RKO (cell line): ENCODE measurements around the gene ADAM23.
"Not testable (repeated sequence)": the region's sequence is repeated elsewhere in the genome, so short reads cannot be mapped to it uniquely, and the experiment has no call there.

Experiments
- DNase-seq: peaks from one replicate; pipeline ENCODE4 v3.0.0-alpha.2; 2016; ENCODE audit warnings: low spot score

ADAM23 gene, protein sequence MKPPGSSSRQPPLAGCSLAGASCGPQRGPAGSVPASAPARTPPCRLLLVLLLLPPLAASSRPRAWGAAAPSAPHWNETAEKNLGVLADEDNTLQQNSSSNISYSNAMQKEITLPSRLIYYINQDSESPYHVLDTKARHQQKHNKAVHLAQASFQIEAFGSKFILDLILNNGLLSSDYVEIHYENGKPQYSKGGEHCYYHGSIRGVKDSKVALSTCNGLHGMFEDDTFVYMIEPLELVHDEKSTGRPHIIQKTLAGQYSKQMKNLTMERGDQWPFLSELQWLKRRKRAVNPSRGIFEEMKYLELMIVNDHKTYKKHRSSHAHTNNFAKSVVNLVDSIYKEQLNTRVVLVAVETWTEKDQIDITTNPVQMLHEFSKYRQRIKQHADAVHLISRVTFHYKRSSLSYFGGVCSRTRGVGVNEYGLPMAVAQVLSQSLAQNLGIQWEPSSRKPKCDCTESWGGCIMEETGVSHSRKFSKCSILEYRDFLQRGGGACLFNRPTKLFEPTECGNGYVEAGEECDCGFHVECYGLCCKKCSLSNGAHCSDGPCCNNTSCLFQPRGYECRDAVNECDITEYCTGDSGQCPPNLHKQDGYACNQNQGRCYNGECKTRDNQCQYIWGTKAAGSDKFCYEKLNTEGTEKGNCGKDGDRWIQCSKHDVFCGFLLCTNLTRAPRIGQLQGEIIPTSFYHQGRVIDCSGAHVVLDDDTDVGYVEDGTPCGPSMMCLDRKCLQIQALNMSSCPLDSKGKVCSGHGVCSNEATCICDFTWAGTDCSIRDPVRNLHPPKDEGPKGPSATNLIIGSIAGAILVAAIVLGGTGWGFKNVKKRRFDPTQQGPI

DNA sequence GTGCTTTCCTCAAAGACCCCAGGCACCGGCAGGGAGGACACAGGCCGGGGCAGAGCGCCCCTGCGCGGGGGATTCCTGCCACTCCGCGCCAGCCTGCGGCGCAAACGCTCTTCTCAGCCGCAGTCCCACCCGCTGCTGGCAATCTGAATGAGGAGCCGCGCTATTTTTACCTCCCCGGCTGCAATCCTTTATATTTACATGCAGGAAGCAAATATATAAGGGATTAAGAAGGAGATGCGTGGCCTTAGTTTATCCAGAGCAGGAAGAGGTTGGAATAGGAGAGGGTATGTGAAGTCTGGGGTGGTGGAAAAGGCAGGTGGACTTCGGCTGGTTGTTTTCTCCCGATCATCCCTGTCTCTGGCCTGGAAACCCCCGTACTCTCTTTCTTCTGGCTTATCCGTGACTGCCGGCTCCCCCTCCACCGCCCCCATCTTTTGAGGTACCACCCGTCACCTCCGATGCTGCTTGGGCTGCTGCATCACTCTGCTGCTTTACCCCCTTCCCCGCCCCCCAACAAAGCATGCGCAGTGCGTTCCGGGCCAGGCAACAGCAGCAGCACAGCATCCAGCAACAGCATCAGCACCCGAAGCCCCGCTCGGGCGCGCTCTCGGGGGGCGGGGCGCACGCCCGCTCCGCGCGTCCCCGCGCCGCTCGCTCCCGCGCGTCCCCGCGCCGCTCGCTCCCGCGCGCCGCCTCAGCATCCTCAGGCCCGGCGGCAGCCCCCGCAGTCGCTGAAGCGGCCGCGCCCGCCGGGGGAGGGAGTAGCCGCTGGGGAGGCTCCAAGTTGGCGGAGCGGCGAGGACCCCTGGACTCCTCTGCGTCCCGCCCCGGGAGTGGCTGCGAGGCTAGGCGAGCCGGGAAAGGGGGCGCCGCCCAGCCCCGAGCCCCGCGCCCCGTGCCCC lies at the start of gene ADAM23:
Gene ADAM23 (plus strand): TSS at position 700 of the 902 bp plus-strand sequence. CDS start 335 bp downstream, outside the sequence.
- DNase-seq: no peak

- no peak for DNase-seq
Measured at GRCh38 chr2:206396211-206396610, 47.1 kb upstream of the ADAM23 start.

GRCh38 chr2:206402956-206403569 lies 40.3 kb upstream of the ADAM23 start:
- DNase-seq: not testable (repeated sequence)

DNA sequence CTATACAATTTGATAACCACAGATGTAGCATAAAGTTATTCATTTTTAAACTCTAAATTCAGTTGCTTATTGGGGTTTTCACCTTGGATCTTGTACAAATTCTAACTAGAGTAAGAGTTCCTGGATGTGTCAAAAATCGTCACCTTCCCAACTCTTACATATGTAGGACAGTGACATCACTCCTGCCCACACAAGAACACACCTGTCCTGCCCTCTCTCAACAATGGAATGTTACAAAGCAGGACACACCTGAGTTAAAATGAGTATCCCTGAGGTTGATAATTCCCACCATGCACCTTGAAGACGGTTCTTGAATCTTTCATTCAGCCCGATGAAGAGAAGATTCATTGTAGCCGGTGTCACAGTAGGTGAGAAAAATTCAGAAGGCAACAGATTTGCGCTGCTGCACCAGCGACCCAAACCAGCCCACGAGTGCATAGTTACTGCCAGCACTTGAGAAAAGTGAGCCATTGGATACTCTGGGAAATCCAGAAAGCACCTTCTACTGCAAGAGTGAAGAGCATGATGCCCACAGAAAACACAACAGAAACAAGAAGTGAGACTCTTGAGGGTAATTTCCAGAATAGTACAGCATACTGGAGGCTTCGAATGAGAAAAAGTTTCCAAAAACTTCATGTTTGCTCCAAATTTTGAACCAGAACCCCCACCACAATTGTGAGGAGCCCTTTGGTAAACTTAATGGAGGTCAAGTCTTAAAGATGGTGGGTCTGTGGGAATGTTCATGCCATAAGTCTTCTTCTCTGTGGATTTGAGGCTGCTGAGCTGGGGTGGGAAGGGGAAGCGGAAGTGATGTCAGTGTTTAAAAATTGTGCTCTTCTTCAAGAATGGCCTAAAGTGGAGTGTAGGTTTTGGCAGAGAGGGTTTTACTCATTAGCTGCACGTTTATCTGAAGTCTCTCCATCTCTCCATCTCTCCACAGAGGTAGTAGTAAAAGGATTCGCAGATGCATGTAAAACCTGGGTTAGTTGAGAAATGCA lies 34.7 kb upstream of the ADAM23 start:
- no peak for DNase-seq

GRCh38 chr2:206410714-206411113 lies 32.6 kb upstream of the ADAM23 start:
- no peak for DNase-seq

DNA sequence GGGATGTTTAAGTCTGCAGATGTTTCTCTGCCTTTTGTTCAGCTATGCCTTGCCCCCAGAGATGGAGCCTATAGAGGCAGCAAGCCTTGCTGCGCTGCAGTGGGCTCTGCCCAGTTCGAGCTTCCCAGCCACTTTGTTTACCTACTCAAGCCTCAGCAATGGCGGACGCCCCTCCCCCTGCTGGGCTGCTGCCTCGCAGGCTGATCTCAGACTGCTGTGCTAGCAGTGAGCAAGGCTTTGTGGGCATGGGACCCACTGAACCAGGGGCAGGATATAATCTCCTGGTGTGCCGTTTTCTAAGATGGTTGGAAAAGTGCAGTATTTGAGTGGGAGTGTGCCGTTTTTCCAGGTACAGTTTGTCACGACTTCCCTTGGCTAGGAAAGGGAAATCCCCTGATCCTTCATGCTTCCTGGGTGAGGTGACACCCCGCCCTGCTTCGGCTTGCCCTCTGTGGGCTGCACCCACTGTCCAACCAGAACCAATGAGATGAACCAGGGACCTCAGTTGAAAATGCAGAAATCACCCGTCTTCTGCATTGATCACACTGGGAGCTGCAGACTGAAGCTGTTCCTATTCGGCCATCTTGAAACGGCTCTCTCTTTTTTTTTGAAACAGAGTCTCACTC lies 27.6 kb upstream of the ADAM23 start:
- DNase-seq: no peak

DNA sequence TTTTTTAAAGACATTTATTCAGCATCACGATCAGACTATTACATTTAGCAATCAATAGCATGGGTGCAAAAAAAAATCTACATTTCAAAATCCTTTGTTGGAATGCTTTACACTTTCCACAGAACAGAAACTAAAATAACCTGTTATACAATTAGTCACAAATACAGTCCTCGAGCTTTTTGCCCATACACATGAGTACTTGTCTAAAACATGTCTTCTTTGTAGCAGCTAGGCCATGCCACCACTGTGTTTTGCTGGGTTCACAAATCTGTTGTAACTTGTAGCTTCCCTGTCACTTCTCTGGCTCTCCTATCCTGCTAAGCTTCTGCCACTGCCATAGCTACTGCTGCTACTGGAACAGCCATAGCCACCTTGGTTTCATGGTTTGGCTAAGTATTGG lies 24.4 kb upstream of the ADAM23 start:
- DNase-seq: no peak

DNA sequence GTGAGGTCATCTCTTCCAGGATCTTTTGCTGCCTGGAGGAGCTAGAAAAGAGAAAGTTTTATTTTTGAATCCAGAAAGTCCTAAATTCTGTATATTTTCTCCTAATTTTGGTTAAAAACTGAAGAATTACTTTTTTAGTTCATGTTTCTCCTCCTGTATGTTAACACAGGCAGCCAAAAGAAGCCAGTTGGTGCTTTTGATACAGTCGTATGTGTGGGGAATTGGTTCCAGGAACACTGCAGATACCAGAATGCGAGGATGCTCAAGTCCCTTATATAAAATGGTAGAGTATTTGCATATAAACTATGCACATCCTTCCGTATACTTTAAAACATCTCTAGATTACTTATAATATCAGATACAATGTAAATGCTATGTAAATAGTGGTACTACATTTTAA lies 22.6 kb upstream of the ADAM23 start:
- no peak for DNase-seq

DNA sequence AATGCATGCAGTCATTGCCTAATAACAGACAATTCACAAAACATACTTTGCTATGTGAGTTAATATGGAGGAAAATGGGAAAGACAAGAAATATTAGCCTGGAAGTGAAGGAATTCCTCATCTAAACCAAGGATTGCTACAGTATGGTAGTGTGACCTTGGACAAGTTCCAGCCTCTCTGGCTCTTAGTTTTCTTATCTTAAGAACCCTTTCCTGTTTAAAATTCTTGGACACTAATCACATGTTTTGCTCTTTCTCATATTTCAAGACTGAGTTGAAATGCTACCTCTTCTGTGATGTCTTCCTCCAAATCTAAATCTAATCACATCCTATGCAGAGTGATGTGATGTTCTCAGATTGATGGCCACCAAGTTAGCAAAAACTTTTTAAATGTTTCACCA lies 20.8 kb upstream of the ADAM23 start:
- no peak for DNase-seq

GRCh38 chr2:206423147-206423546 lies 20.2 kb upstream of the ADAM23 start:
- no peak for DNase-seq

DNA sequence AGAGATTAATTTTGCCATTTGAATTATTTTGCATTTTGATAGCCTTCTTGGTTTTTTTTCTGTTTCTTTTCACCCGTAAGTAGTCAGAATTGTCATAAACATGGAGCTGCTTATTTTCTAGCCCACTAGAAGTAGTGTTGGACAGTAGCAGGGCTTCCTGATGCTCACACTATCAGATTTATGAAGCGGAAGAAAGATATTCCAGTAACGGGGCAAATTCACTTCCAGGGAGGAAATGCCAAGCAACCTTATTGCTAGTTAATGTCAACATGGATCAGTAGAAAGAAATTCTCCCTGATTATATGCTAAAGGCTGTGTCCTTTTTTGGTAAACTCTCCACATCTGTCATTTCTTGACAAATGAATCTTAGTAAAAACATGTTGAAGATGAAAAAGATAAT lies 19.2 kb upstream of the ADAM23 start:
- no peak for DNase-seq

DNA sequence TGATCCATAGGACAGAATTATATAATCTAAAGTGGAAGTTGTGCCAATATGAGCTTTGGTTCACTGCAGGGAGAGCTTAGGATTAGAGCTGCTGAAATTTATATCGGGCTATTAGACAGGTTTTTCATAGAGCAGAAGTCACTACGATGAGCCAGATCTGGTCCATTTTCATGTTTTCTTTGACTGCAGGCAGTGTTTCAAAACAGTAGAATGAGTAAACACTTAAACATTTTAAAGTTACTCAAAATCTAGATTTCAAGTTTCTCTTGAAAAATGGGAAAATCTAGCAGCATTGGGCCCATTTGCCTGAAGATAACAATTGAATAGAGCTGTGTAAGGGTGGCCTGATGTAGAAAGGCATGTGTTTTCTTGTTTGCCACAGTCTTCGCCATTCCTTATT lies 14.5 kb upstream of the ADAM23 start:
- DNase-seq: no peak

GRCh38 chr2:206430452-206430851 lies 12.9 kb upstream of the ADAM23 start:
- no peak for DNase-seq

- DNase-seq: no peak
Measured at GRCh38 chr2:206431439-206431838, 11.9 kb upstream of the ADAM23 start.

DNA sequence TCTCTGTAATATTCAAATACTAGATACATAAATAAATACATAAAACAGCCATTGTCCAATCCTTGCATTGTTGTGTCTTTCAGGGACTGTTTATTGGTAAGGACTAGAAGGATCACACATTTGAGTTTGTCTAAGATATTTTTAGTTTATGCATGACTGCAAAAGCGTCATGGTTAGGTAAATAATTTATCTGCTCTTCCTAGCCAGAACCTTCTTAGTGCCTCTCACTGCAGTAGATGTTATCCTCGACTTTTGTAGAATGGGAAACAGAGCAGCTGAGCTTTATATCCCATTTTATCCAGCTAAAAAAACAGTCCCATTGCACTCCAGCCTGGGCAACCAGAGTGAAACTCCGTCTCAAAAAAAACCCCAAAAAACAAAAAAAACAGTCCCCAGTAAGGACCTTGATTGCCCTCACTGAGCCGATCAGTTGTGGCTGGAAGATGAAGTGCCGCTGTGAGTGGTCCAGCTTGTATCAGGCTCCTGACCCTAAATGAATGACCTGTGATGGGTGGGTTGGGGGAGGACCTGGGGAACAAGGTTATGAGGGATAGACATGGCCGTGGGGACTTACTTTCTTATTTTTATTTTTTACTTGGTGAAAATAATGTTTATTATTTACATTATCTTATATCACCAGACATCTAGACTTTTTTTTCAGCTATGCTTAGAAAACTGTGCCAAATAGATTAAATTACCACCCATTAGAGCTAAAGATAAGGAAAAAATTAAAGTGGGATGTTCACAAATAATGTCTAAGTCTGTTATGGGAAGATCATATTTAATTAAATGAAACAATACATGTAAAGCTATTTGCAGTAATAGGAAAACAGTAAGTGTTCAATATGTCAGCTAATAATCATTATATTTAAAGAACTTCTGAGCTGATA lies 10.9 kb upstream of the ADAM23 start:
- DNase-seq: no peak

DNA sequence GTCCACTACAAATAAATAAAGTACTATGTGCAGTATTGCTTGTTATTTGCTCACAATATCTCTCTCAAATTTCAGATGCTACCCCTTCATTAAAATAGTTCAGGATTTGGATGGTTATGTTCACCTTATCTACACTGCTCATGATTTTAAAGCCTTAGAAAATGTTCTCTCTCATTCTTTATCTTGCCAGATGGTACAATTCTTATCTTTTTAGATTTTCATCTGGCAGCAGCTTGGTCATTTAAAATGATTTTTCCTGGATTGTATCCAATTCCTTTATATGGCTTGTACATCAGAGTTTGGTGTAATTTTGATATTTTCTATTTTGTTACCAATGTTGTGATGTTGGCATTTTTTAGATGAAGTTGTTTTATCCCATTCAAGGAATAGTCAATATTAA lies 10.1 kb upstream of the ADAM23 start:
- DNase-seq: no peak

DNA sequence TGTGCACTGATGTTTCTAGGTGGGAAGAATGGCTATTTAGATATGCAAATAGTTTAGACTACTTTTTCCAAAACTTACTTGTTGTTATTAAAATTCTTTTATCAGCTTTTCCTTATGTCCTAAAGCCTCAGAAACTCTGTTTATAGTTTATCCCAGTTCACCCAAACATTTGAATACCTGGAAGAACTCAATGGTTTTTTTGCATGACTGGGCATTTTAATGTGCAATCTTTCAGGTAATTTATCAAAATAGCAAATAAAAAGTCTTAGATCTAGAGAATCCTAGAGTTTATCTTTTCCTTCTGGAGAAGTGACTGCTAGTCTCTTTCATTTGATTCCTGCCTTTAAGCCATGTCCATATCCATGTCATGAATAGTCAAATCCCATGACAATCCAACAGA lies 9.6 kb upstream of the ADAM23 start:
- DNase-seq: no peak

DNA sequence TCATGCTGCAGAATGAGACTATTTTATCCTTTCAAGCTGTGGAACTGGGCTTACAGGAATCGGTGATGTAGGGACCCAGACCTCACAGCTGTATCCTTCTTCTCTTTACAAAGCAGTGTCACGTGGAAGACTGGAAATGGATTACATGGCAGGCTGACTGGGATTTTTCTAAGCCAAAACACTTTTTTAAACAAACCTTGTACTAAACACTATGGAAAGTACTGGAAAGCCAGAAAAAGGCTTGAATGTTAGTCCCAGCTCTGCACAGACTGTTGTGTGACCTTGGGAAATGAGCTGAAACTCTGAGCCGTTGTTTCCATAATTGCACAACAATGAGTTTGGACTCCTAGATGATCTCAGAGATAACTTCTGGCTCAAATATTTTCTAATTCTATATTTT lies 7.6 kb upstream of the ADAM23 start:
- no peak for DNase-seq

DNA sequence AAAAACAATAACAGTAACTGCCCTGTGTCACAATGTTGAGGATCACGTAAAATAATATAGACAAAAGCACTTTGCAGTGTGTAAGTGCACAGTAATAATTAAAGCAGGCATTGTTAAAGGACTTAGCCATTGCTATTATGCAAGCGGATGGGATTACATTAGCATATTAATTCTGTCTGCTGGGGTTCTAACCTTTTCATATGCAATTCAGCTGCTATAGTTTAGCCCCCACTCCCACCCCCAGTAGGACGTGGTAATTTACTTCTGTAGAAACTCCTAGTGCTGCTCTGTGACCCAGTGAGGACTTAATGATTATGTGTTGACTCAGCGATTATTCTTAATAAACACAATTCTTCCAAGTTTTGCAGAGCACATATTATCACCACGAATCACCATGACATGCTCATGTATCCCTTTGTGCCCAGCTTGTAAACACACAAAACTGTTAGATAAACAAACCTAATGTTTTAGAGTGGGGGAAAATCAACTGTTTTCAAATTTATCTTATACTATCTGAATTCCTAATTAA lies 5.1 kb upstream of the ADAM23 start:
- no peak for DNase-seq
